ENCODE measurements around the gene FOXD4L6. TPM values are rescaled to one million over a fixed set of nuclear protein-coding genes. Genes with fewer than 3 reads are reported as not detected.
A peak's percentile ranks its signal among the peaks of the same experiment; 100 is the strongest.
"Not testable (repeated sequence)": the region's sequence is repeated elsewhere in the genome, so short reads cannot be mapped to it uniquely, and the experiment has no call there.

FOXD4L6 gene
- total RNA-seq, result under 1 TPM in 1 of 7 donors, not detected in 6; 0.68 TPM
- polyA plus RNA-seq, result under 1 TPM in 1 of 3 donors, not detected in 2; 0.04 TPM
- long read RNA-seq, donor 1, result 0 reads
- long read RNA-seq, donor 2, result 0 reads

GRCh38 chr9:41128581-41128980 is at the start of gene FOXD4L6:
Gene FOXD4L6, minus strand, starts transcription at chr9:41128681. Its CDS starts 298 bp downstream, at chr9:41128383.
- intact Hi-C loops (cut with DNase I; ENCODE audit: low total_unique reads); H3K27ac ChIP-seq; H3K4me3 ChIP-seq; H3K4me1 ChIP-seq; H3K36me3 ChIP-seq; DNase-seq; H3K9me3 ChIP-seq: not testable (repeated sequence)
- 64 to 100% methylated on average over 1 of the region's 15 CpGs; no CpG with 5 or more reads in 3 of the 5 donors for WGBS, 5 donors
- peaks cover 0 to 16% (median 0%) of the 10 kb centered on the region in 7 donors for H3K27me3 ChIP-seq (replicated peaks in 1 of 7)

- H3K27ac ChIP-seq; H3K27me3 ChIP-seq (replicated peaks in 1 of 7); H3K9me3 ChIP-seq; H3K4me1 ChIP-seq; H3K36me3 ChIP-seq; intact Hi-C loops (cut with DNase I; ENCODE audit: low total_unique reads); DNase-seq; H3K4me3 ChIP-seq: not testable (repeated sequence)
- WGBS, 5 donors, result 85 to 92% (median 88%) methylated on average over 1 to 3 of the region's 4 CpGs
Observed at GRCh38 chr9:41174994-41175393, 46.5 kb upstream of the FOXD4L6 start.

GRCh38 chr9:41150116-41150515 is 21.6 kb upstream of the FOXD4L6 start:
- H3K27me3 ChIP-seq (replicated peaks in 1 of 7); H3K4me1 ChIP-seq; H3K36me3 ChIP-seq; H3K9me3 ChIP-seq; intact Hi-C loops (cut with DNase I; ENCODE audit: low total_unique reads); H3K4me3 ChIP-seq; DNase-seq; H3K27ac ChIP-seq: not testable (repeated sequence)
- WGBS, 5 donors, result 88 to 97% (median 96%) methylated on average over 11 to 15 of the region's 18 CpGs

- H3K27ac ChIP-seq; H3K36me3 ChIP-seq; H3K4me3 ChIP-seq; H3K27me3 ChIP-seq (replicated peaks in 1 of 7); H3K4me1 ChIP-seq; H3K9me3 ChIP-seq; DNase-seq; intact Hi-C loops (cut with DNase I; ENCODE audit: low total_unique reads): not testable (repeated sequence)
- WGBS, 5 donors, result 96 to 100% (median 99%) methylated on average over 2 of the region's 2 CpGs
Observed at GRCh38 chr9:41141878-41142277, 13.4 kb upstream of the FOXD4L6 start.

- H3K4me3 ChIP-seq; H3K27ac ChIP-seq; DNase-seq; H3K4me1 ChIP-seq; intact Hi-C loops (cut with DNase I; ENCODE audit: low total_unique reads); H3K36me3 ChIP-seq; H3K9me3 ChIP-seq: not testable (repeated sequence)
- WGBS, 5 donors, result 0 to 15% (median 10%) methylated on average over 8 to 11 of the region's 45 CpGs; no CpG with 5 or more reads in 1 of the 5 donors
- peaks cover 0 to 24% (median 0%) of the 10 kb centered on the region in 7 donors for H3K27me3 ChIP-seq (replicated peaks in 1 of 7)
Observed at GRCh38 chr9:41126746-41127446, 1.6 kb downstream of the FOXD4L6 start.

- WGBS, 5 donors, result 7 to 25% (median 17%) methylated on average over 2 to 3 of the region's 3 CpGs
- H3K4me3 ChIP-seq, result not testable (repeated sequence)
Observed at GRCh38 chr9:41125936-41126335, 2.5 kb downstream of the FOXD4L6 start.

GRCh38 chr9:41125109-41125658 is 3.3 kb downstream of the FOXD4L6 start:
- H3K4me1 ChIP-seq; intact Hi-C loops (cut with DNase I; ENCODE audit: low total_unique reads); H3K27ac ChIP-seq; DNase-seq; H3K36me3 ChIP-seq; H3K4me3 ChIP-seq; H3K9me3 ChIP-seq: not testable (repeated sequence)
- H3K27me3 ChIP-seq (replicated peaks in 1 of 7), result peaks cover 0 to 25% (median 0%) of the 10 kb centered on the region in 7 donors
- WGBS, 5 donors, result no CpG with 5 or more reads among the region's 21 CpGs

More at GRCh38 chr9:41125936-41126335, 2.5 kb downstream of the FOXD4L6 start:
- H3K27ac ChIP-seq; H3K36me3 ChIP-seq; H3K9me3 ChIP-seq; H3K4me1 ChIP-seq; DNase-seq; intact Hi-C loops (cut with DNase I; ENCODE audit: low total_unique reads): not testable (repeated sequence)
- peaks cover 0 to 24% (median 0%) of the 10 kb centered on the region in 7 donors for H3K27me3 ChIP-seq (replicated peaks in 1 of 7)

GRCh38 chr9:41124250-41125108 is 4.0 kb downstream of the FOXD4L6 start:
- DNase-seq, result peak; percentile 36
- H3K4me3 ChIP-seq; H3K36me3 ChIP-seq; H3K4me1 ChIP-seq; intact Hi-C loops (cut with DNase I; ENCODE audit: low total_unique reads); H3K27ac ChIP-seq; H3K9me3 ChIP-seq: not testable (repeated sequence)
- H3K27me3 ChIP-seq (replicated peaks in 1 of 7), result peaks cover 0 to 27% (median 0%) of the 10 kb centered on the region in 7 donors
- 12 to 33% (median 27%) methylated on average over 7 to 35 of the region's 52 CpGs; no CpG with 5 or more reads in 1 of the 5 donors for WGBS, 5 donors

- intact Hi-C loops (cut with DNase I; ENCODE audit: low total_unique reads); H3K4me1 ChIP-seq; H3K4me3 ChIP-seq; H3K36me3 ChIP-seq; H3K9me3 ChIP-seq; DNase-seq; H3K27ac ChIP-seq: not testable (repeated sequence)
- WGBS, 5 donors, result 5 to 9% (median 7%) methylated on average over 9 to 18 of the region's 33 CpGs; no CpG with 5 or more reads in 1 of the 5 donors
- peaks cover 0 to 31% (median 2%) of the 10 kb centered on the region in 7 donors for H3K27me3 ChIP-seq (replicated peaks in 1 of 7)
Observed at GRCh38 chr9:41123812-41124211, 4.7 kb downstream of the FOXD4L6 start.

GRCh38 chr9:41123396-41123795 is 5.1 kb downstream of the FOXD4L6 start:
- 9 to 15% methylated on average over 9 of the region's 32 CpGs; no CpG with 5 or more reads in 3 of the 5 donors for WGBS, 5 donors

More at GRCh38 chr9:41123396-41123795, 5.1 kb downstream of the FOXD4L6 start:
- H3K4me3 ChIP-seq; intact Hi-C loops (cut with DNase I; ENCODE audit: low total_unique reads); H3K4me1 ChIP-seq; DNase-seq; H3K27ac ChIP-seq; H3K36me3 ChIP-seq; H3K9me3 ChIP-seq: not testable (repeated sequence)
- H3K27me3 ChIP-seq (replicated peaks in 1 of 7), result peaks cover 0 to 31% (median 2%) of the 10 kb centered on the region in 7 donors

All from spleen (tissue), 13 donors.